Left ventricle myocardium inferior (tissue), 1 donor: ENCODE measurements around the gene PDE4C. TPM values are rescaled to one million over a fixed set of nuclear protein-coding genes. Genes with fewer than 3 reads are reported as not detected.
"Not testable (repeated sequence)": the region's sequence is repeated elsewhere in the genome, so short reads cannot be mapped to it uniquely, and the experiment has no call there.

Source experiments
- DNase-seq: peaks from one replicate; pipeline ENCODE4 v3.0.0-alpha.2; 2020
- H3K27ac ChIP-seq: fragments of 200-600 bp; replicated peaks from 2 replicates; pipeline ENCODE4 v1.8.0; 2021
- H3K27me3 ChIP-seq: fragments of 200-600 bp; 2 replicates; pipeline ENCODE4 v1.8.0; 2021; ENCODE audit warnings: low read depth
- H3K36me3 ChIP-seq: fragments of 200-600 bp; 2 replicates; pipeline ENCODE4 v1.8.0; 2021
- H3K4me1 ChIP-seq: fragments of 200-600 bp; 2 replicates; pipeline ENCODE4 v1.8.0; 2021
- H3K4me3 ChIP-seq: fragments of 200-600 bp; 2 replicates; pipeline ENCODE4 v1.8.0; 2021; ENCODE audit warnings: mild to moderate bottlenecking, moderate library complexity
- H3K9me3 ChIP-seq: fragments of 200-600 bp; replicated peaks from 2 replicates; pipeline ENCODE4 v1.8.0; 2021
- CTCF ChIP-seq: fragments of 200-600 bp; IDR thresholded peaks from 2 replicates; pipeline ENCODE4 v1.8.0; 2021; ENCODE audit warnings: antibody characterized with exemption, mild to moderate bottlenecking, borderline replicate concordance
- intact Hi-C: fragments of 100-400 bp; cut with micrococcal nuclease; formaldehyde crosslinking; loops from one replicate; pipeline ENCODE4 v1.11.0; 2022
- total RNA-seq: library from RNA; stranded (reverse); fragmentation: NEBNext Ultra II Directional; extraction: Animal tissue kit (Norgen Biotek cat#: 25700); gene quantifications from one replicate; pipeline ENCODE4 v1.2.1, GENCODE V29; 2021
- donor health status: DM: no; HTN: yes; CAD: no; lungs with severe emphysema.

Gene PDE4C
- total RNA-seq, 1 donor from 2014 or later, result 2.4 TPM

GRCh38 chr19:18211683-18212082 lies 14.6 kb downstream of the PDE4C start:
- H3K9me3 ChIP-seq, result no peaks in the 10 kb centered on the region
- H3K27me3 ChIP-seq, result peaks cover 14% of the 10 kb centered on the region
- intact Hi-C loops, result no loop called here
- H3K4me1 ChIP-seq, result peaks cover 7% of the 10 kb centered on the region
- H3K27ac ChIP-seq, result no peak overlapping the region
- no peak overlapping the region for H3K4me3 ChIP-seq
- no peak for TF ChIP-seq CTCF
- H3K36me3 ChIP-seq, result no peaks in the 10 kb centered on the region
- DNase-seq, result no peak

GRCh38 chr19:18209912-18210311 lies 16.3 kb downstream of the PDE4C start:
- not testable (repeated sequence) for DNase-seq, H3K9me3 ChIP-seq, H3K4me3 ChIP-seq, H3K36me3 ChIP-seq, H3K27ac ChIP-seq
- Histone ChIP-seq H3K4me1 (peaks cover 18% of the 10 kb centered on the region), H3K27me3 (peaks cover 14% of the 10 kb centered on the region)
- intact Hi-C loops, result loop anchor here (5.0 kb wide), 1 partner anchor 42 kb away; no protein-coding TSS in a partner anchor

- H3K27me3 ChIP-seq, result peaks cover 14% of the 10 kb centered on the region
- peak; percentile 44 for DNase-seq
- H3K9me3 ChIP-seq, result no peaks in the 10 kb centered on the region
- intact Hi-C loops, result loop anchor here (5.0 kb wide), 1 partner anchor 44 kb away; no protein-coding TSS in a partner anchor
- H3K36me3 ChIP-seq, result no peaks in the 10 kb centered on the region
- no peak overlapping the region for H3K4me3 ChIP-seq
- peak; percentile 78 for TF ChIP-seq CTCF
- peak overlapping the region; percentile 33 for H3K27ac ChIP-seq
- peaks cover 28% of the 10 kb centered on the region for H3K4me1 ChIP-seq
Measured at GRCh38 chr19:18208098-18208951, 17.9 kb downstream of the PDE4C start.

DNA sequence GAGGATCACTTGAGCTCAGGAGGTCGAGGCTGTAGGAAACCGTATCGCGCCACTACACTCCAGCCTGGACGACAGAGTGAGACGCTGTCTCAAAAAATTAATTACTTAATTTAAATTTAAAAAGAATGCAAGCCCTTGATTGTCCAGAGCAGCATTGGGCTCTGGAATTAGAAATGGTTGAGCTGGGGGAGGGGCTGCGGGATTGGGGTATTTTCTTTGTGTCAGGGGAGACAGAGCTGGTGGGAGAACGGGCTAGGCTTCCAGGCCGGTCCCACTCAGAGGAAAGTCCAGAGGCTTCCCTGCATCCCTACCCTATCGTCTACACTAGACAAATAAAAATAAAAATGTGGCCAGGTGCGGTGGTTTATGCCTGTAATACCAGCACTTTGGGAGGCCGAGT lies 20.2 kb downstream of the PDE4C start:
- no peaks in the 10 kb centered on the region for H3K9me3 ChIP-seq
- H3K27ac ChIP-seq, result peak overlapping the region; percentile 100
- H3K36me3 ChIP-seq, result peaks cover 4% of the 10 kb centered on the region
- TF ChIP-seq CTCF, result no peak
- peak overlapping the region; percentile 82 for H3K4me3 ChIP-seq
- DNase-seq, result no peak
- peaks cover 39% of the 10 kb centered on the region for H3K4me1 ChIP-seq
- intact Hi-C loops, result loop anchor here (5.0 kb wide), 1 partner anchor 46 kb away; no protein-coding TSS in a partner anchor
- H3K27me3 ChIP-seq, result peaks cover 14% of the 10 kb centered on the region

DNA sequence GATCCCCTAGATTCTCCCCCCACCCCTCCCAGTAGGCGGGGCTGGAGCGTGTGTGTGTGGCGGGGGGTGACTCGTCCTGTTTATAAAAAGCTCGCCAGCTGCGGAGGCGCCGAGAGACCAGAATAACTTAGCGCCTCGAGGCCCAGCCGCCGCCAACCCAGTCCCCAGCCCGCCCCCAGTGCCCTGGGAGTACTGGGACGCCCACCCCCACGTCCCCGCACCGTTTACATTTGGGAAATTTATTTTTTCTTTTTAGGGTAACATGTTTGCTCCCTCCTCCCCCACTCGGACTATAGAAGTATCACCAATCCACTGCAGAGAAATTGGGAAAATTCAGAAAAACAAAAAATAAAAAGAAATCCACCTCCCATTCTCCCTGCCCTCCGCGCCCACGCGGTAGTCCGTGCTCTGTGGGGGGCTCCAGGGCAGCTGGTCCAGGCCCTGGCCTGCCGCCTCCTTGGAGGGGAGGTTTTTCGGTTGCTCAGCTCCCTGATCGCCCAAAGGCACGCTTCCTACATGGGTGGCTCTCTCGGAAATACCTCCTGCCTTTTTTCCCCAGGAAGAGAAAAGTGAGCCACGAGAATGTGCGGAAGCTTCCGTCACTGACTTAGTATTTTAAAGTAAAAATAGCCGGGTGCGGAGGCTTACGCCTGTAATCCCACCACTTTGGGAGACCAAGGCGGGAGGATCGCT lies 20.9 kb downstream of the PDE4C start:
- Histone ChIP-seq H3K4me3 (peak overlapping the region; percentile 82), H3K4me1 (peaks cover 39% of the 10 kb centered on the region), H3K9me3 (no peaks in the 10 kb centered on the region), H3K27ac (peak overlapping the region; percentile 100), H3K36me3 (peaks cover 7% of the 10 kb centered on the region), H3K27me3 (peaks cover 9% of the 10 kb centered on the region)
- intact Hi-C loops, result loop anchor here (5.0 kb wide), 1 partner anchor 47 kb away; no protein-coding TSS in a partner anchor
- TF ChIP-seq CTCF, result no peak
- peak; percentile 86 for DNase-seq
